Activated CD4-positive, alpha-beta memory T cell treated with anti-CD3 and anti-CD28 coated beads for 36 hours (primary cell): Measurements from ENCODE around the gene ATXN7. TPM values are rescaled to one million over a fixed set of nuclear protein-coding genes. Genes with fewer than 3 reads are reported as not detected.

Source experiments
- CTCF ChIA-PET: fragments of 350-600 bp; sonication (Branson Sonifier 250); formaldehyde crosslinking; loops from one replicate; lab custom pipeline; 2021; ENCODE audit warnings: antibody characterized with exemption, inconsistent platforms; lab: Charles Lee
- POLR2A ChIA-PET: fragments of 350-600 bp; sonication (Branson Sonifier 250); formaldehyde crosslinking; loops from one replicate; lab custom pipeline; 2021; ENCODE audit warnings: antibody characterized with exemption; lab: Charles Lee
- DNase-seq: peaks from one replicate; pipeline ENCODE4 v3.0.0-alpha.2; 2020
- H3K27ac Mint-ChIP-seq: one replicate; pipeline ENCODE4 v1.8.0; 2021; ENCODE audit warnings: mixed read lengths
- H3K27me3 Mint-ChIP-seq: one replicate; pipeline ENCODE4 v1.8.0; 2021; ENCODE audit warnings: mixed read lengths
- H3K36me3 Mint-ChIP-seq: one replicate; pipeline ENCODE4 v1.8.0; 2021; ENCODE audit warnings: mixed read lengths
- H3K4me1 Mint-ChIP-seq: one replicate; pipeline ENCODE4 v1.8.0; 2021; ENCODE audit warnings: low read depth, mixed read lengths
- H3K4me3 Mint-ChIP-seq: one replicate; pipeline ENCODE4 v1.8.0; 2021; ENCODE audit warnings: mild to moderate bottlenecking, mixed read lengths
- H3K9me3 Mint-ChIP-seq: one replicate; pipeline ENCODE4 v1.8.0; 2021; ENCODE audit warnings: mixed read lengths
- intact Hi-C: fragments of 100-400 bp; cut with micrococcal nuclease; formaldehyde crosslinking; loops from one replicate; pipeline ENCODE4 v1.15.1; 2023
- total RNA-seq, 2 experiments: library from RNA; stranded (reverse); gene quantifications; one replicate each; pipeline ENCODE4 v1.2.3, GENCODE V29; 2021

ATXN7 gene
- total RNA-seq, 2 experiments from 2014 or later, result 26.3 to 29.4 TPM

GRCh38 chr3:64046996-64047594, 183.4 kb downstream of the ATXN7 start:
- DNase-seq, result no peak
- no peaks in the 10 kb centered on the region for H3K36me3 Mint-ChIP-seq
- peaks cover 3% of the 10 kb centered on the region for H3K4me1 Mint-ChIP-seq
- POLR2A ChIA-PET, result no interaction called here
- H3K9me3 Mint-ChIP-seq, result no peaks in the 10 kb centered on the region
- intact Hi-C loops, result no loop called here
- peaks cover 21% of the 10 kb centered on the region for H3K27me3 Mint-ChIP-seq
- no peak overlapping the region for H3K27ac Mint-ChIP-seq
- CTCF ChIA-PET, result interaction anchor here (1.2 kb wide), 1 partner anchor 23 kb away, joined by 3 read pairs; no protein-coding TSS in a partner anchor
- no peak overlapping the region for H3K4me3 Mint-ChIP-seq

GRCh38 chr3:64047787-64048186, 184.1 kb downstream of the ATXN7 start:
- H3K9me3 Mint-ChIP-seq, result no peaks in the 10 kb centered on the region
- no peak for DNase-seq
- peaks cover 19% of the 10 kb centered on the region for H3K27me3 Mint-ChIP-seq
- H3K4me3 Mint-ChIP-seq, result no peak overlapping the region
- ChIA-PET CTCF (no interaction called here), POLR2A (no interaction called here)
- intact Hi-C loops, result loop anchor here (2.0 kb wide), 1 partner anchor 33 kb away; no protein-coding TSS in a partner anchor
- H3K4me1 Mint-ChIP-seq, result peaks cover 3% of the 10 kb centered on the region
- H3K36me3 Mint-ChIP-seq, result no peaks in the 10 kb centered on the region
- H3K27ac Mint-ChIP-seq, result no peak overlapping the region

GRCh38 chr3:64048631-64049061, 185.0 kb downstream of the ATXN7 start:
- no peak overlapping the region for H3K27ac Mint-ChIP-seq
- H3K9me3 Mint-ChIP-seq, result no peaks in the 10 kb centered on the region
- intact Hi-C loops, result loop anchor here (2.0 kb wide), 1 partner anchor 32 kb away; no protein-coding TSS in a partner anchor
- no peak overlapping the region for H3K4me3 Mint-ChIP-seq
- no peaks in the 10 kb centered on the region for H3K36me3 Mint-ChIP-seq
- peak; percentile 17 for DNase-seq
- peaks cover 3% of the 10 kb centered on the region for H3K4me1 Mint-ChIP-seq
- H3K27me3 Mint-ChIP-seq, result peaks cover 18% of the 10 kb centered on the region
- CTCF ChIA-PET, result no interaction called here
- POLR2A ChIA-PET, result no interaction called here

- H3K27me3 Mint-ChIP-seq, result peaks cover 18% of the 10 kb centered on the region
- ChIA-PET CTCF (no interaction called here), POLR2A (no interaction called here)
- H3K9me3 Mint-ChIP-seq, result no peaks in the 10 kb centered on the region
- intact Hi-C loops, result loop anchor here (2.0 kb wide), 1 partner anchor 32 kb away; no protein-coding TSS in a partner anchor
- peak; percentile 37 for DNase-seq
- no peak overlapping the region for H3K4me3 Mint-ChIP-seq
- peaks cover 3% of the 10 kb centered on the region for H3K4me1 Mint-ChIP-seq
- H3K27ac Mint-ChIP-seq, result no peak overlapping the region
- H3K36me3 Mint-ChIP-seq, result no peaks in the 10 kb centered on the region
Measured at GRCh38 chr3:64049136-64049535, 185.5 kb downstream of the ATXN7 start.

- intact Hi-C loops, result loop anchor here (2.0 kb wide), 1 partner anchor 31 kb away; no protein-coding TSS in a partner anchor
- H3K27ac Mint-ChIP-seq, result no peak overlapping the region
- no peak overlapping the region for H3K4me3 Mint-ChIP-seq
- H3K4me1 Mint-ChIP-seq, result peaks cover 3% of the 10 kb centered on the region
- ChIA-PET POLR2A (no interaction called here), CTCF (no interaction called here)
- no peaks in the 10 kb centered on the region for H3K9me3 Mint-ChIP-seq
- DNase-seq, result no peak
- peaks cover 14% of the 10 kb centered on the region for H3K27me3 Mint-ChIP-seq
- H3K36me3 Mint-ChIP-seq, result no peaks in the 10 kb centered on the region
Measured at GRCh38 chr3:64049832-64050231, 186.2 kb downstream of the ATXN7 start.

Other genes starting within 250 kb of the ATXN7 start
- gene SNTN, start 211.2 kb upstream of the ATXN7 start, total RNA-seq, result not detected
- gene C3orf49, start 44.6 kb upstream of the ATXN7 start, total RNA-seq, result not detected
- 10 to 100 TPM; 85.2 to 88.9 TPM for gene THOC7, start 62 bp upstream of the ATXN7 start, total RNA-seq
- not detected for gene SCAANT1, start 48.5 kb downstream of the ATXN7 start, total RNA-seq
- 100 to 1,000 TPM; 104 to 109 TPM for gene PSMD6, start 159.6 kb downstream of the ATXN7 start, total RNA-seq